ENCODE results near the gene HAGHL.

The HAGHL gene

DNA sequence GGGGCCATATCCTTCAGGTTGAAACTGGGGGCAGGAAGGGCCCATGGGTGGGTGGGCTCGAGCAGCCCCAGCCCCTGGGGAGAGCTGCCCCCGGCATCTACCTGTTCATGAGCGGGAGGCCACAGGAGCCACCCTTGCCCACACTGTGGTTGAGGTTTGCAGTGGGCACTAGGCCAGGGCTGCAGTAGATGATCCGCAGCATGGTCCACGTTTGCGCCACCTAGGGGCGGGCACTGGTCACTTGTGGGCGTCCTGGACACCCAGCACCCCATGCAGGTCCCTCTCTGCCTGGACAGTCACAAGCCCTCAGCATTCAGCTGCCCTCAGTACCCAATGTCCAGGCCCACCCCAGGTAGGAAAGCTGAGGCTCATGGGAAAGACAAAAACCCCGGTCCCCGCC is 40.9 kb upstream of the HAGHL start:
- Histone ChIP-seq H4K20me1 (ENCODE audit: insufficient read depth, low read length) (peaks cover 40% of the 10 kb centered on the region), H3K4me2 (ENCODE audit: insufficient read depth, low read length) (no peak overlapping the region), H3K4me3 (ENCODE audit: low read depth in 1 of 2, low read length in 2 of 2) (no peak overlapping the region), H3K9me3 (ENCODE audit: insufficient read depth, low read length, severe bottlenecking) (no peaks in the 10 kb centered on the region), H3K9ac (ENCODE audit: low read depth, low read length) (no peak overlapping the region), H3K4me1 (ENCODE audit: insufficient read depth, low read length) (peaks cover 81% of the 10 kb centered on the region), H3K27me3 (ENCODE audit: insufficient read depth, low read length, poor library complexity) (no peaks in the 10 kb centered on the region), H3K79me2 (ENCODE audit: insufficient read depth, low read length) (peaks cover 51% of the 10 kb centered on the region), H3K36me3 (ENCODE audit: insufficient read depth, low read length) (peaks cover 67% of the 10 kb centered on the region), H2AFZ (ENCODE audit: low read depth, low read length) (no peak overlapping the region), H3K27ac (ENCODE audit: low read length) (no peak overlapping the region)
- ATAC-seq (ENCODE audit: insufficient read depth, low read depth), result no peak
- no peak for DNase-seq
- no peak for TF ChIP-seq EZH2 (IDR thresholded peaks at IDR 0.05; ENCODE audit: borderline replicate concordance, low read depth, low read length, severe bottlenecking)
- TF ChIP-seq, protein P1, sequence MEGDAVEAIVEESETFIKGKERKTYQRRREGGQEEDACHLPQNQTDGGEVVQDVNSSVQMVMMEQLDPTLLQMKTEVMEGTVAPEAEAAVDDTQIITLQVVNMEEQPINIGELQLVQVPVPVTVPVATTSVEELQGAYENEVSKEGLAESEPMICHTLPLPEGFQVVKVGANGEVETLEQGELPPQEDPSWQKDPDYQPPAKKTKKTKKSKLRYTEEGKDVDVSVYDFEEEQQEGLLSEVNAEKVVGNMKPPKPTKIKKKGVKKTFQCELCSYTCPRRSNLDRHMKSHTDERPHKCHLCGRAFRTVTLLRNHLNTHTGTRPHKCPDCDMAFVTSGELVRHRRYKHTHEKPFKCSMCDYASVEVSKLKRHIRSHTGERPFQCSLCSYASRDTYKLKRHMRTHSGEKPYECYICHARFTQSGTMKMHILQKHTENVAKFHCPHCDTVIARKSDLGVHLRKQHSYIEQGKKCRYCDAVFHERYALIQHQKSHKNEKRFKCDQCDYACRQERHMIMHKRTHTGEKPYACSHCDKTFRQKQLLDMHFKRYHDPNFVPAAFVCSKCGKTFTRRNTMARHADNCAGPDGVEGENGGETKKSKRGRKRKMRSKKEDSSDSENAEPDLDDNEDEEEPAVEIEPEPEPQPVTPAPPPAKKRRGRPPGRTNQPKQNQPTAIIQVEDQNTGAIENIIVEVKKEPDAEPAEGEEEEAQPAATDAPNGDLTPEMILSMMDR (IDR thresholded peaks at IDR 0.05; ENCODE audit: borderline replicate concordance, extremely low read depth, low read length, poor library complexity, severe bottlenecking), result peak; percentile 51

DNA sequence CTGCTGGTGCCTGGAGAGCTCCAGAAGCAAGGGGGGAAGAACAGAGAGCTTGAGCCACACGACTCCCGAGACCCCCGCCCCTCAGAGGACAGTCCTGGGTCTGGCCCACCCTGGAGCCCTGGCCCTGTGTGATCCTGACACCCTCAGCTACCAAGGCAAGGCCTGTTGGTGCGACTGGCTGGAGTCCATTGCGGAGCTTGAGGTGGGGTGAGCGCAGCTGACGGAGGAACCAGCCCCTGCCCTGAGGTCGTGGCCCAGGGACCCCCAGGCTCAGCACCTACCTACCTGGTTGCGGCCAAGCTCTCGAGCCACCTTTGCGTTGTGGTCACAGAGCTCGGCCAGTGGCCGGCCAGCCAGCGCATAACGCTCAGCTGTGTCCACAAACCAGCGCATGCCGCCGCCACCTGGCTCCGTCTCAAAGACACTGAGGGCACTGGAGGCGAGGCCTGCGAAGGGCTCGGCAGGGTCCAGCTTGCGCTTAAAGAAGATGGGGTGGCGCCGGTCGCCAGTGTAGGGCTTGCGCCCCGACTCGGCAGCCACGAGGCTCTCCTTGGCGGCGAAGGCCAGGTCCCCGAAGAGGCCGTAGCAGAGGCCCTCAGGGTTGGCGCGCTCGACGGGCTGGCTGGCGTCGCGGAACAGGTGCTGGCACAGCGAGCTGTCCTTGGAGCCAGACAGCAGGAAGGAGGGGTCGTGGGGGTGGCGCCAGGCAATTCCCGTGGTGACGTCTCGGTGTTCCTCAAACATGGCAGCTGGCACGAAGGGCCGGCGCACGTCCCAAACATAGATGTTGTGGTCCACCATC is 40.2 kb upstream of the HAGHL start:
- Histone ChIP-seq H3K27ac (ENCODE audit: low read length) (no peak overlapping the region), H3K4me3 (ENCODE audit: low read depth in 1 of 2, low read length in 2 of 2) (no peak overlapping the region), H4K20me1 (ENCODE audit: insufficient read depth, low read length) (peaks cover 33% of the 10 kb centered on the region), H3K4me1 (ENCODE audit: insufficient read depth, low read length) (peaks cover 74% of the 10 kb centered on the region), H3K9ac (ENCODE audit: low read depth, low read length) (no peak overlapping the region), H3K4me2 (ENCODE audit: insufficient read depth, low read length) (no peak overlapping the region), H3K79me2 (ENCODE audit: insufficient read depth, low read length) (peaks cover 44% of the 10 kb centered on the region), H2AFZ (ENCODE audit: low read depth, low read length) (no peak overlapping the region), H3K27me3 (ENCODE audit: insufficient read depth, low read length, poor library complexity) (no peaks in the 10 kb centered on the region), H3K9me3 (ENCODE audit: insufficient read depth, low read length, severe bottlenecking) (no peaks in the 10 kb centered on the region), H3K36me3 (ENCODE audit: insufficient read depth, low read length) (peaks cover 60% of the 10 kb centered on the region)
- TF ChIP-seq, protein P1 (IDR thresholded peaks at IDR 0.05; ENCODE audit: borderline replicate concordance, extremely low read depth, low read length, poor library complexity, severe bottlenecking), result no peak
- TF ChIP-seq EZH2 (IDR thresholded peaks at IDR 0.05; ENCODE audit: borderline replicate concordance, low read depth, low read length, severe bottlenecking), result no peak
- no peak for DNase-seq
- ATAC-seq (ENCODE audit: insufficient read depth, low read depth), result no peak

DNA sequence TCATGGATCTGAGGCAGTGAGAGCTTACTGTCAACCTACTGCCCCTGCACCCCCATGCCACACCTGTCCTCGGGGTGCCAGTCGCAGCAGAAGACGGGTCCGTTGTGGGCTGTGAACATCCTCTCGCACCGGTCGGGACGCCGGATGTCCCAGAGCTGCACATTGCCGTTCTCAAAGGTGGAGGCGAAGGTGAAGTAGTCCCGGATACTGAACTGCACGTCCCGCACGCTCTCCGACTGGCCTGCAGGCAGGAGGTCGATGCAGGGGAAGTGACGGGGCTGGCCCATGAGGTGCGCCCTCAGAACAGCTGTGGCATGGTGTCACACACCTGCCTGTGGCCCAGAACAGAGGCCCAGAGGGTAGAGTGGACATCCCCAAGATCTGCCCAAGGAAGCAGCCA is 39.4 kb upstream of the HAGHL start:
- Histone ChIP-seq H3K27me3 (ENCODE audit: insufficient read depth, low read length, poor library complexity) (no peaks in the 10 kb centered on the region), H3K4me1 (ENCODE audit: insufficient read depth, low read length) (peaks cover 65% of the 10 kb centered on the region), H3K9me3 (ENCODE audit: insufficient read depth, low read length, severe bottlenecking) (no peaks in the 10 kb centered on the region), H2AFZ (ENCODE audit: low read depth, low read length) (no peak overlapping the region), H3K79me2 (ENCODE audit: insufficient read depth, low read length) (peaks cover 35% of the 10 kb centered on the region), H4K20me1 (ENCODE audit: insufficient read depth, low read length) (peaks cover 25% of the 10 kb centered on the region), H3K4me3 (ENCODE audit: low read depth in 1 of 2, low read length in 2 of 2) (no peak overlapping the region), H3K36me3 (ENCODE audit: insufficient read depth, low read length) (peaks cover 52% of the 10 kb centered on the region), H3K9ac (ENCODE audit: low read depth, low read length) (no peak overlapping the region), H3K27ac (ENCODE audit: low read length) (no peak overlapping the region), H3K4me2 (ENCODE audit: insufficient read depth, low read length) (peak overlapping the region; percentile 19; the same call in 1 of the 2 replicates)
- DNase-seq (no peak), ATAC-seq (ENCODE audit: insufficient read depth, low read depth) (no peak)
- TF ChIP-seq EZH2 (IDR thresholded peaks at IDR 0.05; ENCODE audit: borderline replicate concordance, low read depth, low read length, severe bottlenecking), result no peak
- TF ChIP-seq, protein P1 (IDR thresholded peaks at IDR 0.05; ENCODE audit: borderline replicate concordance, extremely low read depth, low read length, poor library complexity, severe bottlenecking), result no peak
